GM06990 (cell line): Measurements from ENCODE around the gene ZNF549.

Experiments used
- DNase-seq: peaks from one replicate; pipeline ENCODE4 v3.0.0-alpha.2; 2011; ENCODE audit not compliant: insufficient read length; ENCODE audit errors: extremely low read depth
- H3K27me3 ChIP-seq: replicated peaks from 2 replicates; pipeline ENCODE4 v1.6.0; 2011; ENCODE audit warnings: low read length; ENCODE audit not compliant: control insufficient read depth, insufficient read depth
- H3K36me3 ChIP-seq: 2 replicates; pipeline ENCODE4 v1.5.1; 2011; ENCODE audit warnings: low read length; ENCODE audit not compliant: control insufficient read depth, insufficient read depth
- H3K4me3 ChIP-seq: replicated peaks from 2 replicates; pipeline ENCODE4 v1.5.1; 2011; ENCODE audit warnings: low read depth, mild to moderate bottlenecking, control low read depth, low read length
- TF ChIP-seq, protein P1 (sequence below): IDR thresholded peaks from 2 replicates; pipeline ENCODE4 v1.5.1; 2011; ENCODE audit warnings: low read length, control low read depth, mild to moderate bottlenecking, inconsistent platforms; ENCODE audit not compliant: insufficient read depth, poor library complexity, severe bottlenecking

Gene ZNF549

DNA sequence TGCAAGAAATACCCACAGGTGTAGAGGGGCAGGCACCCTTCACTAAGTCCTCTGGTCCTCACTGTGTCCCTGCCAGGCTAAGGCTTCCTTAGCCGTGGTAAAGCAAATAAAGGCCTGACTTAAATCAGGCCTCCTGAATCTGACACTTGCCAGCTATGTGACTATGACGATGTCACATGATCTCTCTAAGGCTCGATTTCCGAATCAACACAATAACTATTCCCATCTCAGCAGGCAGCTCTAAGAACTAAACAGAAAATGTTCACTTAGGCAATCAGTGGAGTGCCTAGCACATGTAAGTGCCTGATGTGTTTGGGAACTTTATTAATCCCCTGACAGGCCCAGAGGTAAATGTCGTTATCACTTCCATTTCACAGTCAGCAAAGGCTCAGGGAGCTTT is 30.5 kb downstream of the ZNF549 start:
- H3K36me3 ChIP-seq: peaks cover 11% of the 10 kb centered on the region
- H3K27me3 ChIP-seq: no peaks in the 10 kb centered on the region
- no peak overlapping the region for H3K4me3 ChIP-seq
- no peak for DNase-seq
- TF ChIP-seq, protein P1, sequence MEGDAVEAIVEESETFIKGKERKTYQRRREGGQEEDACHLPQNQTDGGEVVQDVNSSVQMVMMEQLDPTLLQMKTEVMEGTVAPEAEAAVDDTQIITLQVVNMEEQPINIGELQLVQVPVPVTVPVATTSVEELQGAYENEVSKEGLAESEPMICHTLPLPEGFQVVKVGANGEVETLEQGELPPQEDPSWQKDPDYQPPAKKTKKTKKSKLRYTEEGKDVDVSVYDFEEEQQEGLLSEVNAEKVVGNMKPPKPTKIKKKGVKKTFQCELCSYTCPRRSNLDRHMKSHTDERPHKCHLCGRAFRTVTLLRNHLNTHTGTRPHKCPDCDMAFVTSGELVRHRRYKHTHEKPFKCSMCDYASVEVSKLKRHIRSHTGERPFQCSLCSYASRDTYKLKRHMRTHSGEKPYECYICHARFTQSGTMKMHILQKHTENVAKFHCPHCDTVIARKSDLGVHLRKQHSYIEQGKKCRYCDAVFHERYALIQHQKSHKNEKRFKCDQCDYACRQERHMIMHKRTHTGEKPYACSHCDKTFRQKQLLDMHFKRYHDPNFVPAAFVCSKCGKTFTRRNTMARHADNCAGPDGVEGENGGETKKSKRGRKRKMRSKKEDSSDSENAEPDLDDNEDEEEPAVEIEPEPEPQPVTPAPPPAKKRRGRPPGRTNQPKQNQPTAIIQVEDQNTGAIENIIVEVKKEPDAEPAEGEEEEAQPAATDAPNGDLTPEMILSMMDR: no peak

DNA sequence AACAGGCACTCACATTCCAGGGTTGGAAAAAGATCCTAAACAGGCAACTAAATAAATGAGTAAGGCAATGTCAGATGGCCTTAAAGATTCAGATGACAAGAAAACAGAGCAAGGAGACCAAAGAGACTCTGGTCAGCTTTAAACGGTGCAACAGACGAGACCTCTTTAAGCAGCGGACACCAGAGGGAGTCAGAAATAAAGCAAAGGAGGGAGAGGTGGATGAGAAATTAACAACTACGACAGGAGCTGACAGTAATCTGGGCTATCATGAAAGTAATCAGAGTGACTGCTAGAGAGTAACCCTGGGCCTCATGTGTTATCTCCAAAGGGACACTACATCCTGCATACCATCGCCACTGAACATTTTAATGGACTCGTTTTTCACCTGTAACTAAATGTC is 31.4 kb downstream of the ZNF549 start:
- DNase-seq: no peak
- peak overlapping the region; percentile 94 for H3K4me3 ChIP-seq
- peaks cover 11% of the 10 kb centered on the region for H3K36me3 ChIP-seq
- no peaks in the 10 kb centered on the region for H3K27me3 ChIP-seq
- TF ChIP-seq, protein P1: no peak

DNA sequence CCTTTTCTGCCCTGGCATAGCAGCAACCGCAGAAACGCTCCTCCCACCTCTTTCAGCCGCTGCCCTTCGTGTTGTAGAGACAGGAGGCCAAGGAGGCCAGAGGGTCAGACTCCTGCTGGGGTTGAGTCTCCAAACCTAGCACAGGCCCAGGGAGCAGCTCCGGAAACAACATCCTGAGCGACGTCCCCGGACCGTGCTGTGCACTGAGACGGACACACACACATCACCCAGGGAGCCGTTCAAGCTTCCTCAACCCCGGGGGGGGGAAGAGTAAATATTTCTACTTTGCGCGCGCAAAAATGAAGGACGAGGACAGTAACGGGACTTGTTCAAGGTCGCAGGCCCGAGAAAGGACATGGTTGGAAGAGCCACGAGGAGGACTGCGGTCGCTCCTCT is 31.9 kb downstream of the ZNF549 start:
- Histone ChIP-seq H3K27me3 (no peaks in the 10 kb centered on the region), H3K4me3 (peak overlapping the region; percentile 94), H3K36me3 (peaks cover 11% of the 10 kb centered on the region)
- TF ChIP-seq, protein P1: no peak
- DNase-seq: peak; percentile 38

- Histone ChIP-seq H3K36me3 (peaks cover 6% of the 10 kb centered on the region), H3K27me3 (no peaks in the 10 kb centered on the region), H3K4me3 (peak within 1 kb of the TSS; percentile 94)
- TF ChIP-seq, protein P1: no peak
- peak; percentile 89 for DNase-seq
Measured at GRCh38 chr19:57559404-57560025, 32.4 kb downstream of the ZNF549 start, which contains the start of gene ZNF550. Gene ZNF550 (minus strand): TSS chr19:57559863. CDS start chr19:57559682, 181 bp downstream.

DNA sequence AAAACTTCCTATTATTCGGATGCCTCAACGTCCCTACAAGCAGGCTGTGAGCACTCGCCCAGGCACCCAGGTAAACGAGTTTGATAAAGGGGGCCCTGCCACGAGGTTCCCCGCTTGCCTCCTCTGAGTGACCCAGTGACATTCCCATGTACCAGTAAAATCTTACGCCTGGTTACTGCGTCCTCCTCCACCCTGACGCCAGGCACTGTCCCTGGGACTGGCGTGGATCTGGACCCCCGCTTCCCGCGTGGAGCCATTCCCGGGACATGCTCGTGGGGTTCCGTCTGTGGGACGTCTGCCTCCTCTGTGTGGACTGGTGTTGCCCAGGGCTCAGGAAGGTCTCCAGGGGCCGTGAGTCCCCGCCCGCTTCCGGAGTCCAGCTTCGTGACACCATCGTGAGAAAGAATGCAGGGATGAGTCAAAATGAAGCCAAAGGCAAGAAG is 32.9 kb downstream of the ZNF549 start:
- peaks cover 4% of the 10 kb centered on the region for H3K36me3 ChIP-seq
- H3K4me3 ChIP-seq: peak overlapping the region; percentile 94
- no peaks in the 10 kb centered on the region for H3K27me3 ChIP-seq
- peak; percentile 22 for DNase-seq
- TF ChIP-seq, protein P1: no peak

- no peaks in the 10 kb centered on the region for H3K36me3 ChIP-seq
- TF ChIP-seq, protein P1: no peak
- no peak overlapping the region for H3K4me3 ChIP-seq
- DNase-seq: no peak
- H3K27me3 ChIP-seq: no peaks in the 10 kb centered on the region
Measured at GRCh38 chr19:57563547-57563946, 36.4 kb downstream of the ZNF549 start.
